ENCODE results near the gene SPDEF. TPM values are rescaled to one million over a fixed set of nuclear protein-coding genes. Genes with fewer than 3 reads are reported as not detected.

The SPDEF gene
- total and polyA plus RNA-seq, 2 experiments from 2014 or later: 1.1 TPM; not detected in 1

- Histone ChIP-seq H3K4me1 (ENCODE audit: low read depth) (peaks cover 8% of the 10 kb centered on the region), H3K9me3 (ENCODE audit: low read depth) (no peaks in the 10 kb centered on the region), H3K27ac (no peak overlapping the region), H3K4me3 (no peak overlapping the region), H3K27me3 (no peaks in the 10 kb centered on the region), H3K36me3 (no peaks in the 10 kb centered on the region)
- no peak for DNase-seq (ENCODE audit: low read depth in 1 of 2, low spot score in 1 of 2)
- no peak for TF ChIP-seq CTCF (IDR thresholded peaks at IDR 0.05; ENCODE audit: low read depth, low read length)
Measured at GRCh38 chr6:34553750-34554149, 2.4 kb downstream of the SPDEF start.

- Histone ChIP-seq H3K36me3 (no peaks in the 10 kb centered on the region), H3K27ac (no peak overlapping the region), H3K4me3 (no peak overlapping the region), H3K27me3 (no peaks in the 10 kb centered on the region), H3K4me1 (ENCODE audit: low read depth) (peaks cover 8% of the 10 kb centered on the region), H3K9me3 (ENCODE audit: low read depth) (no peaks in the 10 kb centered on the region)
- DNase-seq (ENCODE audit: low read depth in 1 of 2, low spot score in 1 of 2): no peak
- no peak for TF ChIP-seq CTCF (IDR thresholded peaks at IDR 0.05; ENCODE audit: low read depth, low read length)
Measured at GRCh38 chr6:34553146-34553545, 3.0 kb downstream of the SPDEF start.

DNA sequence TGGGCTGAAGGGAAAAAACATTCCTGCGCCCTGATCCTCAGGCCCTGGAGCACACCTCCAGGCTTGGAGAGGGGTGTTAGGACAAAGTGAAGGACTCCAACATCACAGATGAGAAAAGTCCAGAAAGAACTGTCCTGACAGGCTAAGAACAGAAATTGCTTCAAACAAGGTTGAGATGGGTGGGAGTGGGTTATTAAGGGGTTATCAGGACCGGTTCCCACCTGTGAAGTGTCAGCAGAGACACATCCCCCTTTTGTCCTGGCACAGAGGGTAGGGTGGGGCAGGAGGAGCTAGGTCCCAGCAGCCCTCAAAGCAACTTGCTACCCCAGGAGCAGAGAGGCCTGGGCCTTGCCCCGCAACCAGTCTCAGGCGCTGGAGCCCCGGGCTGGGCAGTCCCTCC lies 3.5 kb downstream of the SPDEF start:
- Histone ChIP-seq H3K27me3 (no peaks in the 10 kb centered on the region), H3K9me3 (ENCODE audit: low read depth) (no peaks in the 10 kb centered on the region)
- DNase-seq (ENCODE audit: low read depth in 1 of 2, low spot score in 1 of 2): no peak

DNA sequence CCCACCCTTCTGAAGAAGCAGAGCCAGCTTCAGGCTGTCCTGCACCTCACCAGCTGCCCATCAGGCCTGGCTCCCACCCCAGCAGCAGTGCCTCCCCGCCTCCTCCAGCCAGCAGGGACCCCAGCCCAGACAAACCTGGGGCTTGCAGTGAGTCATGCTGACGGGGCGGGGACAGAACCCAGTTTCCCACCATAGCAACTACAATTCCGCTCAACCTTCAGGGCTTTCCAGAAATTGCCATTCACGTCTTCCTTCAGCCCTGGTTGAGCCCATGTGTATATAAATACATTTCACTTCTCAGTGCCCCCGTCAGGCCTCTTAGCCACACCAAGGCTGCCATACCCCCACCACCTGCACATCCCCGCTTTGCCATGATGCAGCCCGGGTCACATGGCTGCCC lies 4.4 kb downstream of the SPDEF start:
- TF ChIP-seq CTCF (IDR thresholded peaks at IDR 0.05; ENCODE audit: low read depth, low read length): no peak
- Histone ChIP-seq H3K27ac (no peak overlapping the region), H3K36me3 (no peaks in the 10 kb centered on the region), H3K9me3 (ENCODE audit: low read depth) (no peaks in the 10 kb centered on the region), H3K4me1 (ENCODE audit: low read depth) (peaks cover 8% of the 10 kb centered on the region), H3K4me3 (no peak overlapping the region), H3K27me3 (no peaks in the 10 kb centered on the region)
- DNase-seq (ENCODE audit: low read depth in 1 of 2, low spot score in 1 of 2): no peak

More for the DNA sequence above, 3.5 kb downstream of the SPDEF start:
- H3K4me1 ChIP-seq (ENCODE audit: low read depth): peaks cover 8% of the 10 kb centered on the region
- no peak overlapping the region for H3K27ac ChIP-seq
- H3K4me3 ChIP-seq: no peak overlapping the region
- TF ChIP-seq CTCF (IDR thresholded peaks at IDR 0.05; ENCODE audit: low read depth, low read length): no peak
- no peaks in the 10 kb centered on the region for H3K36me3 ChIP-seq

DNA sequence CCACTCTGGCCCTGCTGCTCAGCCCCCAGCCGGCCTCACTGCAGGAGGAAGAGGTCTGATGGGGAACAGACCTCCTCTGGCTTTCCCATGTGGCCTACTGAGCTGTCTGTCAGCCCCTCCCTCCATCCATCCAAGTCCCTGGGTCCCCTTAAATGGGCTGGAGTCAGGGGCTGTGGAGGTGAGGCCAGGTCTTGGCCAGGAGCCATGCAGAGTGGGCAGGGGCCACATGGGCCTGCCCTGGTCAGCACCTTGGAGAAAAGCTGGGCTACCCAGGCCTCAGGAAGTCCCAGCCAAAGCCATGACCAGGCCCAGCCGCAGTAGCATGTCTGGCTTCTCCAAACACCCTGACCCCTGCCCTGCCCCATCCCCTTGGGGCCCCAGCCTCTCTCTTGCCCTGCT lies 6.3 kb downstream of the SPDEF start:
- TF ChIP-seq CTCF (IDR thresholded peaks at IDR 0.05; ENCODE audit: low read depth, low read length): no peak
- Histone ChIP-seq H3K27ac (no peak overlapping the region), H3K9me3 (ENCODE audit: low read depth) (no peaks in the 10 kb centered on the region), H3K27me3 (no peaks in the 10 kb centered on the region), H3K4me3 (no peak overlapping the region), H3K36me3 (no peaks in the 10 kb centered on the region), H3K4me1 (ENCODE audit: low read depth) (peaks cover 8% of the 10 kb centered on the region)
- peak in 1 of 2 donors; percentile 51 for DNase-seq (ENCODE audit: low read depth in 1 of 2, low spot score in 1 of 2)
